GM18519 (cell line): ENCODE results near the gene MRPL44.
A peak's percentile ranks its signal among the peaks of the same experiment; 100 is the strongest.

Source experiments
- ATAC-seq: cut with Tn5 transposase; IDR thresholded peaks from one replicate; pipeline ENCODE4 v1.9.1; 2021; ENCODE audit warnings: mild to moderate bottlenecking, moderate library complexity; ENCODE audit not compliant: unreplicated experiment, low FRiP score

The MRPL44 gene

DNA sequence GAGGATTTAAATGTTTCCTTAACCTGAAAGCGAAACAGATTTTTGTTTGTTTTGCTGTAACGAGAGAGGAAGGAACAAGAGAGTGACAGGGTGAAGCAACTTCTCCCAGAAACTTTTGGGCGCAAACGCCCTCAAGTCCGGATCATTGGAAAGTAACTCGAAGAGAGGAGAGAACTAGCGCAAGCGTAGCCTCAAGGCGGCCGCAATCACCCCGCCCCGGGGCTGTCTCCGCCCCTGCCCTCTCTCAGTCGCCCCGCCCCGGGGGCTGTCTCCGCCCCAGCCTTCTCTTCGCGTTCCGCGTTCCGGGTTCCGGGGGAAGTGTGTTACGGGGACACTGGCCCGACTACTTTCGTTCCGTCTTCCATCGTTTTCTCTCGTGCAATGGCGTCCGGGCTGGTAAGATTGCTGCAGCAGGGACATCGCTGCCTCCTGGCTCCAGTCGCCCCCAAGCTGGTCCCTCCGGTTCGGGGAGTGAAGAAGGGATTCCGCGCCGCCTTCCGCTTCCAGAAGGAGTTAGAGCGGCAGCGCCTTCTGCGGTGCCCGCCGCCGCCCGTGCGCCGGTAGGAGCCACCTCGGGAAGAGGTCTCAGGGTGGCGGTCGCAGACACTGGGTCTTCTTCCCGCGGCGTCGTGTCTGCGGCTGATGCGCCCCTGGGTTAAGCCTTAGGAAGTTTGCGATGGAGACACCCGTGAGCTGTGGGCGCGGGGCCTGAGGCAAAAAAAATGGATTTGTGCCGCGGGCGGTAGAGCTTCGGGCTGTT, at the start of gene MRPL44:
Gene MRPL44 (plus strand): TSS at position 372 of the 760 bp plus-strand sequence. CDS start 10 bp downstream, at position 382.
- peak; percentile 88 for ATAC-seq

DNA sequence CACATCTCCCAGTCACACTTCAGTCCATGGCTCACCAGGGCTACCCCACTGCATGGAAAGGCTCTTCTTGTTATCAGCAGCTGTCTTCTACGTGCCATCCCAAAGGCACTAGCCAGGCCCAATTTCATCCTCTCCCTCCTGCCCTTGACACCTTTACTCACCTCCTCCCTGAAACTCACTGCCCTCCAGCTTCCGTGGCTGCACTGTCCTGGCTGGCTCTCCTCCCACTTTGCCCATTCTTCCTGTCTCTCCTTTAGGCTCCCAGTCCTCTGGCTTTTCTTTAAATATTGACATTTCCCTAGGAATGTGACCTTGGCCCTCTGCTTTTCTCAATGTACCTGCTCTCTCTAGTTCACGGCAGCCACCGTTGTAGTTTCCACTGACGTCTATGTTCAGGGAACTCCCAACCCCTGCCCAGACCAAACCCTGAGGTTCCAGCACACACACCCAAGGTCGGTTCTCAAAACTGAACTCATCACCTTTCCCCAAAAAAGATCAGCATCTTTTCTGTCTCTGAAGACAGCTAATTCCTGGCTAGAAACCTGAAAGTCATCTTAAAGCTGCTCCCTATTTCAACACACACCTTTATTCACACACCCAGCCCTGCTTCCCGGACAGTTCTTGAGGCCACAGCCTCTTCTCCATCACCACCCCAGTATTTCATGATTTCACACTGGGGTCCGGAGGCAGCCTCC, 48.8 kb upstream of the MRPL44 start:
- ATAC-seq, result no peak

DNA sequence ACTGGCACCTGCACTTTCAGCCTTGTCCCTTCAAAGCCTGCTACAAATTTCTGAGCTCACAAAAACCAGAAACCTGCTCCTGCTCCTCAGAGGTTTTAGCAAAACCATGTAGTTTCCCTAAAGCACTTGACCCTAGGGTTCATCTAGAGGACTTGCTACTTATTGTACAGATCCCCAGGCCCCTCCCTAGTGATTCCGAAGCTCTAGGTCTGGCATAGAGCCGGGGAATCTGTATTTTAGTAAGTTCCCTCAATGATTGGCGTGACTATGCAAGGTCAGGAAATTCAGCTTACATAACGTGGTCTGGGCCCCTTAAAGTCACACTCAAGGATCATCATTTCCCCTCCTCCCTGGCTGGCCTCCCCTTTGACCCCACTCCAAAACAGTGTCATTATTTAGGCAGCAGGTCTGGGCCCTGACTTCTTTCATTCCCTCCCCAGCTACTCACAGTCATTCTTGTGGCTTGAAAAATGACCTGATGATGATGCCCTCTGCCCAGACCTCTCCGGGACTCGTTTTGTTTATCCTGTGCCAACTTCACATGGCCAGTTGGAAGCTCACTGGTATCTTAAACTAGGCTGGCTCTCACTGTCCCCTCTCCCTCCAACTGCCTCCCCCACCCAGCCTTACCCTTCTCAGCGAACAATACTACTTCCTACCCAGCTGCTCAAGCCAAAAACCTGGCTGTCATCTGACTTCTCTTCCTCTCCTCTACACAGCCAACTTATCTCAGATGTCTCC, 48.1 kb upstream of the MRPL44 start:
- ATAC-seq, result no peak

DNA sequence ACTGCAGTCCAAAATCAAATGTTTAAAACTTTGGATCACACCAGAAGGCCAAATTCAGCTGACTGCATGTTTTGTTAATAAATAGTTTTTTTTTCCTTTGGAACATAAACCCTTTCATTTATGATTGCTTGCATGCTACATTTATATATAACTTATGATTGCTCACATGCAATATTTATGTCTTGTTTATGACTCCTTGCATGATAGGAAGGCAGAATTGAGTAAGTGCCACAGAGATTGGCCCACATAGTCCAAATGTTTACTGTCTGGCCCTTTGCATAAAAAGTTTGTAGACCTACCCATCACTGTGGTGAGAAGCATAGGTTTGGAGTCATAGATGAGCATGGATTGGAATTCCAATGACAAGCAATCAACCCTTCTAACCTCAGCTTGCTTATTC, 42.9 kb upstream of the MRPL44 start:
- ATAC-seq, result no peak

DNA sequence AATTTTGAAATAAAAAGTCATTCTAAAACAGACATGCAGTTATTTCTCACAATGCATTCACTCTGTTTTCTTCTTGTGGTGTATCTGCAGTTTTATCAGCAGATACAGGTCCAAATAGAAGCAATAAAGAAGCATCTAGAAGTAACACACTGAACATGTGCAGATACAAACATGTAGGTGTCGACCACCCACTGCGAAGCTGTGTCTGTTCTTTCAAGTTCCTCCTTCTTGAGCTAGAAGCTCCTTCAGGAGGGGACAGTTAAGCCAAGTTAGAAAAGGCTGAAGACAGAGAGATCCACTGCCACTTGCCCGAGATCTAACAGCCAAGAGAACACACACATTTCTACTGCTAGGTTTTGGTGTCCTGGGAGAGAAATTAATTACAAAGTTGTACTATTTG, 42.2 kb upstream of the MRPL44 start:
- ATAC-seq, result no peak

DNA sequence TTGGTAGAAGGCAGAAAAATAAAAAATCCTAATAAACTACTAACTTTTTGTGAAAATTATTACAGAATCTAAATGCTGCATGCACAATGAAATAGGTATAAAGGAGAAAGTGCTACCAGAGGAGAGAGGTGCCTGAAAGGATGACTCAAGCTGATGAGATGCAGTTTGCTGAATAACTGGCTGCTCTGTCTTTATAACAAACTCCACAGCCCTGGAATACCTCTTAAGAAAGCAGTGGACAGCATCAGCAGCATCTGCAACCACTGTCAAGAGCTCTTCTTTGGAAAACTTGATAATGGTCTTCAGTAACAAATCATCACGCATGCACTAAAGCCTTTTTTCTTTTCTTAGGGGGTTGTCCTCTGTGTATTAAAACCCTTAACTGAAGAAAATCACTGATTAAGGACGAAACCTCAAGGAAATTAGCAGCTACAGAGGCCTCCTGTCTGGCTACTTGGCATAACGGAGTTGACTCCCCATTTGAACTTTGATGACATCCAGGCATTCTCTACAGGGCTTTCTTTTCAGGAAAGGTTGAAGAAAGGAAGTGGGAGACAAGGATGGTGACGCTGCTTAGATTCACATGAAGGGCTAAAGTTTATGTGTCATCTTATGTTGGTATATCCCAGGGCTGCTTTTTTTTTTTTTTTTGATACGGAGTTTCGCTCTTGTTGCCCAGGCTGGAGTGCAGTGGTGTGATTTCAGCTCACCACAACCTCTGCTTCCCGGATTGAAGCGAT, 40.9 kb upstream of the MRPL44 start:
- ATAC-seq, result no peak

DNA sequence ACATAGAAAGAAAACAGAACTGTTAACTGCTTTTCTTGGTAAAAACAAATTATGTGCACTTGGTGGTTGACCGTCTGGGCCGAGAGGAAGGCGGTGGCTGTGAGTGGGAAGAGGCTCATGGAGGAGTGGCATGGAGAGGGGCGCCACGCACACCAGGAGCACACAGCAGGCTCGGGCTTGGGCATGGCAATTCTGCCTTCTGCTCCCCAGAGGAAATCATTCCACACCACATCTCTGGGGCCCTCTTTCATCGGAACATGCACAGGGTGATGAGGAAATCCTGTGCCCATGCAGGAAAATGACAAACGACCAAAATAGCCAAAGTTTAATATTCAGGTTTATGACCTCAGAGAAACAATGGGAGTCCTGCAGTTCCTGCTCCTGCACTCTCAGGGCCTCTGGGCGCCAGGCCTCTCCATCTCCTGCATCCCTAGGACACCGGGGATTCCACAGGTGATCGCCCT, 38.6 kb upstream of the MRPL44 start:
- ATAC-seq, result no peak

DNA sequence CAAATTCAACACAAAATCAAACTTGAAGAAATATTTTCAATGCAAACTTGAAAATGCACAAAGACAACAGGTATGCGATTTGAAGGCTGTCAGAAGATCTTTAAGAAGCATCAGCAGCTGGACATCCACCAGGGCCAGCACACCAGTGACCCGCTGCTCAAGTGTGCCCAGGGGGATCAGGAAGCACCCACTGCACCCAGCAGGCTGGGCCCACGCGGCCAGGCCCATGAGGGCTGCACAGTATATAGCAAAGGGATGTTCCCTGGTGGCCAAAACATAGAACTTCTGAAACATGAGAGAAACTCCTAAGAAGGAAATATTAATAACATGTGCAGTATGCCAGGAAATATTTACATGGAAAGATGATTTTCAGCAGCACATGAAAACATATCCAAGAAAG, 37.2 kb upstream of the MRPL44 start:
- ATAC-seq, result no peak

DNA sequence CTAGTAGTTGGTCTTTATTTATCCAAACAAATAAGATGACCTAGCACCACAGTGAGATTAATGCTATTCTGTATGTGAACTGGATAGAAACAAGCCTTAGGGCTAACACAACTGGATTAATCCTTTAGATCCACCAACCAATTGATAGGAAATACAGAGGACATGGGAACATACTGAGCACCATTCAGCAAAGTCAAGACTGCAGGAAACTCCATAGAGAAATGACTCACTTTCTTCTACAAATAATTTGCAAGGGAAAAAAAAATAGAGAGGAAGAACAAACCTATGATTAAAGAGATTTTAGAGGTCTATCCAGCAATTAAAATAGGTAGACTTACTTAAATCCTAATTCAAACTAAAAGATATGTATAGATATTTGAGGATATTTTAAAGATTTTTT, 36.1 kb upstream of the MRPL44 start:
- ATAC-seq, result no peak

DNA sequence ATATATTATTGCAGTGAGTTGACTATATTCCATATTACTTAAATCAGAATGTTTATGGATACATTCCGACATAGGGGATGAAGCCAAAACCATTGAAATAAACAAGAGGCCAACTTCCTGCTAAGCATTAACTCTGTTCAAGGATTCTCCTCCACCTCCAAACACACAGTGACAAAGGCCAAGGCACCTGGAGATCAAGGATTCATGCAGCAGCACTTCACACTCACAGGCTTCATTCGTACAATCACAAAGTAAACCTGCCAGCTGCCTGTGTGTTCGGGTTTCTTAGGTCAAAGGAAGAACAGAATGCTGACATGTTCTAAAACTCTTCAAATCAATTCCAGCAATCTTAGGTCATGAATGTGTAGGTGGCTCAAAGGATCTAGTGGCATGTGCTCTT, 35.0 kb upstream of the MRPL44 start:
- no peak for ATAC-seq

DNA sequence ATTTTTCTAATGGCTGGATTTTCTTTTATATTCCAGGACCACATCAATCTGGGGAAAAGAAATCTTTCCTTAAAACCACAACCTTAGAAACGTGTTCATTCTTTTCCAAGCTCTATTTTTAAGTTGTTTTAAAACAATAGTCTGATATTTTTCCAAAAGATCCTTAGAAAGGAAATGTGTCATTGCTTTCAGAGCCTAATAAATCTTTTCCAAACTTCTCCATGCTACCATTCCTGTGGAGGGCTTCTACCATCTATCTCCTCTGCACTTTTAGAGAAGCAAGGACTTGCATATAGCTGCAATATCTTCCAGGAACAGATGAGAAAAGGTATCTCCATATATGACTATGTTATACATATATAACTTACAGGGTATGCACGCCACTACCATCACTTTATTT, 33.3 kb upstream of the MRPL44 start:
- no peak for ATAC-seq

DNA sequence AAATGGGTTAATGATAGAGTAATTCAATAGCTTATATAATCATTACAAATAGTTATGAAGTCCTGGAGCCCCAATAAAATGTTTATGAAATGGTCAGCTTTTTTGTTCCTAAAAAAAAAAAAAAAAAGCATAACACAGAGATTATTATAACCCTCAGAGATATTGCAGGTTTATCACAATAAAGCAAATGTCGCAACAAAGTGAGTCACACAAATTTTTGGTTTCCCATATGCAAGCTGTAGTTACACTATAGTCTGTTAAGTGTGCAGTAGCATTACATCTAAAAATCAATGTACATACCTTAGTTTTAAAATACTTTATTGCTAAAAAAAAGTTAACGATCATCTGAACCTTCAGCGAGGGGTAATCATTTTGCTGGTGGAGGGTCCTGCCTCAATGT, 32.2 kb upstream of the MRPL44 start:
- ATAC-seq, result no peak

DNA sequence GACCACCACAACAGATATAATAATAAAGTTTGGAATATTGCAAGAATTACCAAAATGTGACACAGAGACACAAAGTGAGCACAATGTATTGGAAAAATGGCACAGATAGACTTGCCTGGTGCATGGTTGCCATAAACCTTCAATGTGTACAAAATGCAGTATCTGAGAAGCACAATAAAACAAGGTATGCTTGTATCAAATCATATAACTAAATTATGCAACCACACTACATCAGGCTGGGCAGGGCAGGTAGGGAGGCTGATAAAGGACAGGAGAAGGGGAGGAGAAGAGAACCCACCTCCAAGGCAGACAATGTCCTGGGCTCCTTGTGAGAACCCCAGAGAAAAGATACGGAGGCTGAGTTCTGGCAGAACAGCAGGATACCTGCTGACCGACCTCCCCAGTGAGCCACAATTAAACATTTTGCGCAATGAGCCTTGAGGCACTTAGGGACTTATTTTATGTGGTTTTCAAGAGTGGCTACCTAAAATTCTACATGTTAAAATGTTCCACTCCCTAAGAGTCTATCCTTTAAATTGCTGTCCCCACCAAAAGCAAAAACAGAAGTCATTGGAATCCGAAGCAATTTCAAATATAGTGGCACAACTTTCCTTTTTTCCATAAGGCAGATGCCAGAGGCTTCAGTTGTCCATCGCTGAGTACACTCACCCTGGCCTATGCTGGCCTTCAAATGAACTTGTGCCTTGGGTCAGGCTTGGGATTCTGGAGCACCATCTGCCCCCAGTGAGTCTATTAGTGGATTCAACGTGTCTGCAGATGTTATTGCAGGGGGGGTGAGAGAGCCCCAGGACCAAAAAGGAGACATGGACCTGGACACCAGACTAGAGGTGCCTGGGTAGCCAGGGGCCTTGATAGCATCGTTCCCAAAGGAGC, 28.9 kb upstream of the MRPL44 start:
- ATAC-seq, result no peak

DNA sequence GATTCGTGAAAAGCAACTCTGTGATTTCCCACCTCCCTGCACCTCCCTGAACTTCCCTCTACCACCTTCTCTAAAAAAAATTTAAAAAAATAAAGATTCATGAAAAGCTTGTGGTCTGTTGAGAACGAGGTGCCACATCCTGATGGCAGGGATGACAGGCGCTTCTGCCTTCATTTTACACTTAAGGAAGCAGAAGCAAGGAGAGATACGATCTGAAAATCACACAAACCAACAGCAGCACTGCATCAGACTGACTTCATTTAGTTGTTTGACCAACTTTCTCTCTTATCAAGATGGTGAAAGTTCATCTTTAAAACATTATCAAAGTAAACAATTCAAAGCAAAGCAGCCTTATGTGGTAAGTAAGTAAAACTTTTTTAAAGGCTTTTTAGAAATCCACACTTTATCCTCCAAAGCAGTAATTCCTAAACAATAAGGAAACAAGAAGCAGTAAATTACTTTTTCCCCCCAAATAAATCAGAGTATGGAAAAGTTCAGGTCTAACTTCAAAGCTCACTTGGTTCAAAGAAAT, 27.6 kb upstream of the MRPL44 start:
- no peak for ATAC-seq

DNA sequence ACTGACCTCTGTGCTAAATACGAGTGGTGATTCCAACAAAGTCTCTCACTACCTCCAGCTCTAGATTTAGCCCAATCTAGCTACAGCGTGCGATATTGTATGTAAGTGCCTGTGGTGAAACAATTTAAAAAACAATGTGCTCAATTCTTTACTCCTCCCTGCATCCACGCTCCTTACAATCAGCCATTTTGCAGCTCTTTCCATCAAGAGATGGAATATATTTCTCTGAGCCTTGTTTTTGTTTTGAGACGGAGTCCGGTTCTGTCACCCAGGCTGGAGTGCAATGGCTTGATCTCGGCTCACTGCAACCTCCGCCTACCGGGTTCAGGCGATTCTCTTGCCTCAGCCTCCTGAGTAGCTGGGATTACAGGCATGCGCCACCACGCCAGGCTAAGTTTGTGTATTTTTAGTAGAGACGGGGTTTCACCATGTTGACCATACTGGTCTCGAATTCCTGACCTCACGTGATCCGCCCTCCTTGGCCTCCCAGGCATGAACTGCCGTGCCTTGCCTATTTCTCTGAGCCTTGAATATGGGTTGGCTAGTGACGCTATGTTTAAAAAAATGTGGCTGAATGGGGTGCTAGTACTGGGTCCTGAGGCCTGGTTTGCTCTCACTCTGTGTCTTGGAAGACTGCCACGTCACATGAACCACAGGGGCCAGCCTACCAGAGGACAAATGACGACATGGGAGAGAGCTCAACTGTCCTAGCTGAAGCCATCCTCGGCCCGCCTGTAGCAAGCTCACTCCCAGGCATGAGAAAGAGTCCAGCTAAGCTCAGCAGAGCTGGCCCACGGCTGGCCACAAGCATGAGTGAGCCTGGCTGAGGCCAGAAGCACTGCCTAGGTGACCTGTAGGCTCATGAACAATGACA, 26.9 kb upstream of the MRPL44 start:
- no peak for ATAC-seq

DNA sequence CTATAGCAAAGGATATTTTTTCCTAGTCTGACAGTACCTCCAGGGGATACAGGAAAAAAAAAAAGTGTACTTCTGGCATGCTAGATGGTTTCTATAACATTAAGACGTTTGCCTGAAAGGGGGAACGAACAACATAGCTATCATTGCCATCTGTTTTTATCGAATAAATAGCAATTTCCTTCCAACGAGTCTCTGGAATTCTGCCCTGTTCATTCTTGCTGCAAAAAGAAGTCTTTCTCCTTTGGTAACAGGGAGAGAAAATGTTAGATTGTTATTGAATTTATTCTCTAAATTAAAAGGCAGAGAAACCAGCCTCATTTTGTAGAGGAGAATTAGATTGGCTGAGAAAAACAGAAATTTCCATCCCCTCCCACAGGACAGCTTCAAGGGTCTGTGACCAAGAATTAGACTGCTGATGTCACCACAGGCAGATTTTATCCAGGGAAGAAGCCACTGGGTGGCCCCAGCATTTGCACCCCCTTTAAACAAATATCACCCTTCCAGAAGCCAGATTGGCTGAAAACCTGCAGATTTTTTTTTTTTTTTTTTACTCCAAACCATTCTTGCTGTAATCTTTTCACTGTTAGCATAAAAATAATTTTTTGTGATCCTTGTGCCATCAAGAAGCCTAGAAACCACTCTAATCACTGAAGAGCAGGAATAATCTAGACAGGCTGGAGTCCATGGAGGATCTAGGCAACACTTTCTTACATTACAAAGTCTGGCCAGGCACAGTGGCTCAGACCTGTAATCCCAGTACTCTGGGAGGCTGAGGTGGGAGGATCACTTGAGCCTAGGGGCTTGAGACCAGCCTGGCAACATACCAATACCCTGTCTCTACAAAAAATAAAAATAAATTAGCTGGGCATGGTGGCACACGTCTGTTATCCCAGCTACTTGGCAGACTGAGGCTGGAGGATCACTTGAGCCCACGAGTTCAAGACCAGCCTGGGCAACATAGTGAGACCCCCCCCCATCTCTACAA, 24.2 kb upstream of the MRPL44 start:
- ATAC-seq, result no peak

DNA sequence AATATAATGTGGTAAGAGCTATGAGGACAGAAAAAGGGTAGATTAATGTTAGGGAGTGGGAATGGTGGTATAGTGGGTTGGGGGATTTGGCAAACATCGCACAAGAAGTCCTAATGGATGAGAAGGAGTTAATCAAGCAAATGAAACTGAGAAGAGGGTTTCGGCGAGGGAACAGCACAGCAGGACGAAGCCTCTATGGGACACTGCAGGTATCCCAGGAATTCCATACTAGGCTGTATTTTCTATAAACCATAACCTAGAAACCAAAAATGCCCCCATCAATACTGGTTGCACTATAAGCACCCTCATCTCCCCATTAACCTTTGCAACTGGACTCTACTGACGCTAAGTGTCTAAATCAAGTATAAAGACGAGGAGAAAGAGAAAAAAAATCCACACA, 22.4 kb upstream of the MRPL44 start:
- no peak for ATAC-seq
